Measurements from ENCODE around the gene RPS19. TPM values are rescaled to one million over a fixed set of nuclear protein-coding genes. Genes with fewer than 3 reads are reported as not detected.

RPS19 gene
- total RNA-seq, 4 donors from 2014 or later: 673 to 1,241 (median 970) TPM

DNA sequence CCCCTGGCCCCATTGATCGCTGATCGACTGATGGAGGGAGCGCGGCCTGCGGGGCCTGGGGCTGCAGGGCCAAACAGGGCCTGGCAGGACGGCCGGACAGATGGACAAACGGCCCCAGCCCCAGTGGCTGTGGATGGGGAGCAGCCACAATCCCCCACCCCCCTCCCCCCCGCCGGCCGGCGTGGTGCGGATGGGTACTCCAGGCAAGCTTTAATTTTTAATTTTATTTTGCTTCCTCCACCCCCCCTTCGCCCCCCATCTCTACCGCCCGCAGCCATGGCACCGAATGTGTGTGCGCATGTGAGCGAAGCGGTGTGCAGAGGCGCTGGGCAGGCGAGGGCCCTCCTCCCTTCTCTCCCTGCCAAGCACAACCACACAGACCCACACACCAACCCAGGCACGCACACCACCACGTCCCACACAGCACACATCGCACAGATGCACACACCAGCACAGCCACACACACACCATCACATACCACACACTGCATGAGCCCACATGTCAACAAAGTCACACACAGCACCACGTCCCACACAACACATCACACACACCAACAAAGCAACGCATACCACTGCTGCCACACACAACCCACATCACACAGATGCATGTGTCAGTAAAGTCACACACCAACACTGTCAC is 55.8 kb downstream of the RPS19 start:
- TF ChIP-seq, protein P1, sequence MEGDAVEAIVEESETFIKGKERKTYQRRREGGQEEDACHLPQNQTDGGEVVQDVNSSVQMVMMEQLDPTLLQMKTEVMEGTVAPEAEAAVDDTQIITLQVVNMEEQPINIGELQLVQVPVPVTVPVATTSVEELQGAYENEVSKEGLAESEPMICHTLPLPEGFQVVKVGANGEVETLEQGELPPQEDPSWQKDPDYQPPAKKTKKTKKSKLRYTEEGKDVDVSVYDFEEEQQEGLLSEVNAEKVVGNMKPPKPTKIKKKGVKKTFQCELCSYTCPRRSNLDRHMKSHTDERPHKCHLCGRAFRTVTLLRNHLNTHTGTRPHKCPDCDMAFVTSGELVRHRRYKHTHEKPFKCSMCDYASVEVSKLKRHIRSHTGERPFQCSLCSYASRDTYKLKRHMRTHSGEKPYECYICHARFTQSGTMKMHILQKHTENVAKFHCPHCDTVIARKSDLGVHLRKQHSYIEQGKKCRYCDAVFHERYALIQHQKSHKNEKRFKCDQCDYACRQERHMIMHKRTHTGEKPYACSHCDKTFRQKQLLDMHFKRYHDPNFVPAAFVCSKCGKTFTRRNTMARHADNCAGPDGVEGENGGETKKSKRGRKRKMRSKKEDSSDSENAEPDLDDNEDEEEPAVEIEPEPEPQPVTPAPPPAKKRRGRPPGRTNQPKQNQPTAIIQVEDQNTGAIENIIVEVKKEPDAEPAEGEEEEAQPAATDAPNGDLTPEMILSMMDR (IDR thresholded peaks at IDR 0.05): no peak
- TF ChIP-seq EP300 (IDR thresholded peaks at IDR 0.05) (no peak), POLR2AphosphoS5 (IDR thresholded peaks at IDR 0.05) (no peak), POLR2A (IDR thresholded peaks at IDR 0.05) (no peak)
- H3K4me1 ChIP-seq: peaks cover 0 to 30% (median 7%) of the 10 kb centered on the region in 3 donors
- no peak for ATAC-seq
- H3K9me3 ChIP-seq: no peaks in the 10 kb centered on the region
- H3K36me3 ChIP-seq: no peaks in the 10 kb centered on the region
- H3K27ac ChIP-seq: no peak overlapping the region
- peaks cover 99% of the 10 kb centered on the region for H3K27me3 ChIP-seq
- H3K4me3 ChIP-seq: no peak overlapping the region
- WGBS, 2 donors (ENCODE audit: low coverage in 1 of 2): 32 to 83% methylated on average over 2 to 15 of the region's 27 CpGs

DNA sequence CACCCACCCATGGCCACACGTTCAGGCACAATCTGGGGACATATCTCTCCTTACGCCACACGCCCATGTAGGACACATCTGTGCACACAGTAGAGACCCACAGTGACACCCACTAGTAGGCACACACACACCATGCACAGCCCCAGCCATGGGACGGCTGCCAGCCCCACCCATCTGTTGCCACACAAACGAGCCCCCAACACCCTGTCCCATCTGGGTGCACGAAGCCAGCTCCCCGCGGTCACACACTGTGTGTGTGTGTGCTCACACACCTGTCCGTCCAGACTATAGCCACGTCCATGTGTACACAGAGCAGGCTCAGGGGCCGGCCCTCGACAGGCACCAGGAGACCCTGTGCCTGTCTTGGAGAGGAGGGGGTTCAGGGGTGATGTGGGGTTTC is 57.6 kb downstream of the RPS19 start:
- Histone ChIP-seq H3K36me3 (no peaks in the 10 kb centered on the region), H3K4me3 (no peak overlapping the region), H3K27ac (no peak overlapping the region), H3K27me3 (peaks cover 99% of the 10 kb centered on the region), H3K4me1 (peaks cover 0 to 26% (median 7%) of the 10 kb centered on the region in 3 donors), H3K9me3 (no peaks in the 10 kb centered on the region)
- 40% methylated on average over 2 of the region's 12 CpGs; no CpG with 5 or more reads in 1 of the 2 donors for WGBS, 2 donors (ENCODE audit: low coverage in 1 of 2)
- TF ChIP-seq EP300 (IDR thresholded peaks at IDR 0.05) (no peak), POLR2A (IDR thresholded peaks at IDR 0.05) (no peak), POLR2AphosphoS5 (IDR thresholded peaks at IDR 0.05) (no peak)
- TF ChIP-seq, protein P1 (IDR thresholded peaks at IDR 0.05): no peak
- no peak for ATAC-seq

- ATAC-seq: no peak
- TF ChIP-seq POLR2AphosphoS5 (IDR thresholded peaks at IDR 0.05) (no peak), POLR2A (IDR thresholded peaks at IDR 0.05) (no peak)
- Histone ChIP-seq H3K27me3 (peaks cover 99% of the 10 kb centered on the region), H3K4me3 (no peak overlapping the region), H3K9me3 (no peaks in the 10 kb centered on the region), H3K36me3 (no peaks in the 10 kb centered on the region), H3K27ac (no peak overlapping the region), H3K4me1 (peaks cover 0 to 22% (median 5%) of the 10 kb centered on the region in 3 donors)
- 80 to 97% methylated on average over 4 of the region's 6 CpGs for WGBS, 2 donors (ENCODE audit: low coverage in 1 of 2)
These were observed 58.0 kb downstream of the RPS19 start for GRCh38 chr19:41918095-41918494.

DNA sequence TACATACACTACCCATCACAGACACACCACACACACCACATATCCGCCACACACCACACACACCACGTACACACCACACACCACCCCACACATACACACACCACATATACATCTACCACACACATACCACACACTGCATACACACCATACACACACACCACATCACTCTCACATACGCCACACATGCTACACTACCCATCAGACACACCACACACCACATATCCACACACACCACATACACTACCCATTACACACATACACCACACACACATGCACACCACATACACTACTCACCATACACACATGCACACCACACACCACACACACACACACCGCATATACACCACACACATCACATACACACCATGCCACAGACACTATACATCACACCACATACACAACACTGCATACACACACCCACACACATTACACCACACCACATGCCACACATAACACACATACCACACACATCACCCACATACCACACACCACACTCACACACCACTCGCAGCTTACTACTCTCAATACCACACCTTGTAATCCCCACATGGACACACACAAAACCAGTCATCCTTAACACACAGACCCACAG is 58.7 kb downstream of the RPS19 start:
- 84 to 95% methylated on average over 4 to 5 of the region's 5 CpGs for WGBS, 2 donors (ENCODE audit: low coverage in 1 of 2)
- Histone ChIP-seq H3K36me3 (no peaks in the 10 kb centered on the region), H3K4me3 (no peak overlapping the region), H3K4me1 (peaks cover 0 to 15% (median 4%) of the 10 kb centered on the region in 3 donors), H3K9me3 (no peaks in the 10 kb centered on the region), H3K27me3 (peaks cover 99% of the 10 kb centered on the region), H3K27ac (no peak overlapping the region)
- ATAC-seq: no peak
- TF ChIP-seq POLR2AphosphoS5 (IDR thresholded peaks at IDR 0.05) (no peak), EP300 (IDR thresholded peaks at IDR 0.05) (no peak), POLR2A (IDR thresholded peaks at IDR 0.05) (no peak)
- TF ChIP-seq, protein P1 (IDR thresholded peaks at IDR 0.05): no peak

- WGBS, 2 donors (ENCODE audit: low coverage in 1 of 2): 74 to 79% methylated on average over 24 to 25 of the region's 33 CpGs
- peaks cover 100% of the 10 kb centered on the region for H3K27me3 ChIP-seq
- no peak for ATAC-seq
These were observed 60.1 kb downstream of the RPS19 start for GRCh38 chr19:41919948-41920712.

More at GRCh38 chr19:41919948-41920712, 60.1 kb downstream of the RPS19 start:
- H3K4me1 ChIP-seq: peaks cover 0 to 8% (median 3%) of the 10 kb centered on the region in 3 donors
- TF ChIP-seq EP300 (IDR thresholded peaks at IDR 0.05) (no peak), POLR2A (IDR thresholded peaks at IDR 0.05) (no peak), POLR2AphosphoS5 (IDR thresholded peaks at IDR 0.05) (no peak)
- TF ChIP-seq, protein P1 (IDR thresholded peaks at IDR 0.05): no peak
- no peaks in the 10 kb centered on the region for H3K36me3 ChIP-seq
- no peak overlapping the region for H3K4me3 ChIP-seq
- H3K9me3 ChIP-seq: no peaks in the 10 kb centered on the region
- no peak overlapping the region for H3K27ac ChIP-seq
